ENCODE data around the gene ERFE.

- TF ChIP-seq CTCF (IDR thresholded peaks at IDR 0.05) (no peak), POLR2AphosphoS5 (IDR thresholded peaks at IDR 0.05) (no peak), POLR2A (IDR thresholded peaks at IDR 0.05) (no peak)
Measured at GRCh38 chr2:238145851-238146250, 12.9 kb upstream of the ERFE start.
